Neural crest cell (in vitro differentiated cells): ENCODE data around the gene CLPTM1L. TPM values are rescaled to one million over a fixed set of nuclear protein-coding genes. Genes with fewer than 3 reads are reported as not detected.
"Not testable (repeated sequence)": the region's sequence is repeated elsewhere in the genome, so short reads cannot be mapped to it uniquely, and the experiment has no call there.

ENCODE experiments used
- DNase-seq: peaks from one replicate; pipeline ENCODE4 v3.0.0; 2021; ENCODE audit warnings: low read depth, mixed read lengths, low spot score
- H3K27ac Mint-ChIP-seq: one replicate; pipeline ENCODE4 v1.8.0; 2021; ENCODE audit warnings: mild to moderate bottlenecking, mixed read lengths; ENCODE audit not compliant: unreplicated experiment
- H3K27me3 Mint-ChIP-seq: 2 replicates; pipeline ENCODE4 v1.8.0; 2021; ENCODE audit warnings: low read depth, mild to moderate bottlenecking, mixed read lengths
- H3K36me3 Mint-ChIP-seq: 2 replicates; pipeline ENCODE4 v1.8.0; 2021; ENCODE audit warnings: low read depth, mild to moderate bottlenecking, mixed read lengths
- H3K4me1 Mint-ChIP-seq: 2 replicates; pipeline ENCODE4 v1.8.0; 2021; ENCODE audit warnings: mixed read lengths
- H3K4me3 Mint-ChIP-seq: one replicate; pipeline ENCODE4 v1.8.0; 2021; ENCODE audit warnings: mild to moderate bottlenecking, mixed read lengths
- H3K9me3 Mint-ChIP-seq: 2 replicates; pipeline ENCODE4 v1.8.0; 2021; ENCODE audit warnings: mixed read lengths
- CTCF ChIP-seq: fragments of 200-600 bp; sonication (generic); conservative IDR thresholded peaks from 2 replicates; pipeline ENCODE4 v1.5.0; 2021; ENCODE audit warnings: antibody characterized with exemption, mild to moderate bottlenecking
- total RNA-seq: library from RNA; stranded (reverse); gene quantifications from 2 replicates; pipeline ENCODE4 v1.2.1, GENCODE V29; 2021

The CLPTM1L gene
- total RNA-seq, 1 donor from 2014 or later = 103 TPM

GRCh38 chr5:1343931-1344901 lies 683 bp downstream of the CLPTM1L start:
- no peak for DNase-seq
- no peaks in the 10 kb centered on the region for H3K27me3 Mint-ChIP-seq
- peaks cover 5% of the 10 kb centered on the region for H3K36me3 Mint-ChIP-seq
- H3K4me1 Mint-ChIP-seq = peaks cover 15% of the 10 kb centered on the region
- TF ChIP-seq CTCF = no peak
- peak overlapping the region; percentile 95 for H3K4me3 Mint-ChIP-seq
- H3K27ac Mint-ChIP-seq = no peak overlapping the region
- no peaks in the 10 kb centered on the region for H3K9me3 Mint-ChIP-seq

- no peak for DNase-seq
- Mint-ChIP-seq H3K4me3 (peak overlapping the region; percentile 95), H3K9me3 (no peaks in the 10 kb centered on the region), H3K27me3 (no peaks in the 10 kb centered on the region), H3K36me3 (peaks cover 5% of the 10 kb centered on the region), H3K27ac (no peak overlapping the region), H3K4me1 (peaks cover 15% of the 10 kb centered on the region)
- TF ChIP-seq CTCF = no peak
Measured at GRCh38 chr5:1343315-1343751, 1.6 kb downstream of the CLPTM1L start.

- H3K36me3 Mint-ChIP-seq, DNase-seq, H3K27ac Mint-ChIP-seq, H3K9me3 Mint-ChIP-seq, H3K27me3 Mint-ChIP-seq: not testable (repeated sequence)
- Mint-ChIP-seq H3K4me3 (peak overlapping the region; percentile 95), H3K4me1 (peaks cover 15% of the 10 kb centered on the region)
Measured at GRCh38 chr5:1342711-1343110, 2.2 kb downstream of the CLPTM1L start.

- no peak overlapping the region for H3K4me3 Mint-ChIP-seq
- peaks cover 15% of the 10 kb centered on the region for H3K4me1 Mint-ChIP-seq
- no peaks in the 10 kb centered on the region for H3K27me3 Mint-ChIP-seq
Measured at GRCh38 chr5:1342268-1342667, 2.6 kb downstream of the CLPTM1L start.

GRCh38 chr5:1341863-1342262 lies 3.0 kb downstream of the CLPTM1L start:
- TF ChIP-seq CTCF = no peak
- H3K9me3 Mint-ChIP-seq = no peaks in the 10 kb centered on the region
- H3K27me3 Mint-ChIP-seq = no peaks in the 10 kb centered on the region
- DNase-seq = no peak
- H3K36me3 Mint-ChIP-seq = peaks cover 5% of the 10 kb centered on the region
- H3K4me3 Mint-ChIP-seq = peak overlapping the region; percentile 47
- H3K27ac Mint-ChIP-seq = no peak overlapping the region
- H3K4me1 Mint-ChIP-seq = peaks cover 15% of the 10 kb centered on the region

More at GRCh38 chr5:1342268-1342667, 2.6 kb downstream of the CLPTM1L start:
- no peak for TF ChIP-seq CTCF
- Mint-ChIP-seq H3K36me3 (peaks cover 5% of the 10 kb centered on the region), H3K9me3 (no peaks in the 10 kb centered on the region), H3K27ac (no peak overlapping the region)
- no peak for DNase-seq

- not testable (repeated sequence) for DNase-seq, H3K4me3 Mint-ChIP-seq, H3K9me3 Mint-ChIP-seq, H3K27ac Mint-ChIP-seq, H3K36me3 Mint-ChIP-seq, H3K27me3 Mint-ChIP-seq
- H3K4me1 Mint-ChIP-seq = peaks cover 11% of the 10 kb centered on the region
Measured at GRCh38 chr5:1339818-1340210, 5.1 kb downstream of the CLPTM1L start.

- H3K36me3 Mint-ChIP-seq, H3K4me3 Mint-ChIP-seq, H3K27me3 Mint-ChIP-seq: not testable (repeated sequence)
Measured at GRCh38 chr5:1339139-1339817, 5.6 kb downstream of the CLPTM1L start.

More at GRCh38 chr5:1339139-1339817, 5.6 kb downstream of the CLPTM1L start:
- H3K27ac Mint-ChIP-seq, DNase-seq, H3K9me3 Mint-ChIP-seq: not testable (repeated sequence)
- H3K4me1 Mint-ChIP-seq = peaks cover 11% of the 10 kb centered on the region
